ENCODE results near the gene SNTB2.

GRCh38 chr16:69182730-69183416, 4.1 kb upstream of the SNTB2 start:
- TF ChIP-seq CTCF (IDR thresholded peaks at IDR 0.05 in 8 of 11, conservative IDR thresholded peaks at IDR 0.05 in 3 of 11) (no peak), POLR2AphosphoS5 (IDR thresholded peaks at IDR 0.05) (no peak)
